ENCODE results near the gene PRR33. TPM values are rescaled to one million over a fixed set of nuclear protein-coding genes. Genes with fewer than 3 reads are reported as not detected.
"Not testable (repeated sequence)": the region's sequence is repeated elsewhere in the genome, so short reads cannot be mapped to it uniquely, and the experiment has no call there.

The PRR33 gene
- total RNA-seq (2014; rRNA removed; shearing (Covaris generic)): not detected in 2 replicates

GRCh38 chr11:1891831-1892115 is at the start of gene PRR33:
Gene PRR33 (minus strand): TSS chr11:1891895. CDS start chr11:1890584, 1,311 bp downstream.
- DNase-seq (ENCODE audit: low read depth): no peak

- DNase-seq (ENCODE audit: low read depth): not testable (repeated sequence)
Observed at GRCh38 chr11:1939788-1940187, 48.1 kb upstream of the PRR33 start.

- no peak for DNase-seq (ENCODE audit: low read depth)
Observed at GRCh38 chr11:1939006-1939625, 47.4 kb upstream of the PRR33 start.

GRCh38 chr11:1938343-1939005 is 46.8 kb upstream of the PRR33 start:
- DNase-seq (ENCODE audit: low read depth): no peak

GRCh38 chr11:1937616-1938342 is 46.1 kb upstream of the PRR33 start:
- DNase-seq (ENCODE audit: low read depth): no peak

GRCh38 chr11:1936781-1937615 is 45.3 kb upstream of the PRR33 start:
- DNase-seq (ENCODE audit: low read depth): no peak

GRCh38 chr11:1936072-1936780 is 44.5 kb upstream of the PRR33 start:
- no peak for DNase-seq (ENCODE audit: low read depth)

- no peak for DNase-seq (ENCODE audit: low read depth)
Observed at GRCh38 chr11:1935156-1936071, 43.7 kb upstream of the PRR33 start.

GRCh38 chr11:1934335-1935155 is 42.9 kb upstream of the PRR33 start:
- no peak for DNase-seq (ENCODE audit: low read depth)

GRCh38 chr11:1933416-1934334 is 42.0 kb upstream of the PRR33 start:
- no peak for DNase-seq (ENCODE audit: low read depth)

GRCh38 chr11:1932681-1933080 is 41.0 kb upstream of the PRR33 start:
- no peak for DNase-seq (ENCODE audit: low read depth)

GRCh38 chr11:1932105-1932480 is 40.4 kb upstream of the PRR33 start:
- no peak for DNase-seq (ENCODE audit: low read depth)

GRCh38 chr11:1931341-1932104 is 39.8 kb upstream of the PRR33 start:
- no peak for DNase-seq (ENCODE audit: low read depth)

- DNase-seq (ENCODE audit: low read depth): no peak
Observed at GRCh38 chr11:1930462-1930830, 38.8 kb upstream of the PRR33 start.

- DNase-seq (ENCODE audit: low read depth): no peak
Observed at GRCh38 chr11:1929621-1930461, 38.1 kb upstream of the PRR33 start.

GRCh38 chr11:1928891-1929541 is 37.3 kb upstream of the PRR33 start:
- DNase-seq (ENCODE audit: low read depth): no peak
